A549 treated with AZD2906 at 1 μM for 4 hours (cell line): ENCODE data around the gene TMEM150B. TPM values are rescaled to one million over a fixed set of nuclear protein-coding genes. Genes with fewer than 3 reads are reported as not detected.

Experiments used
- total RNA-seq: library from RNA; stranded (reverse); fragments of 200-300 nt; extraction: Qiagen RNA extraction; gene quantifications from 5 replicates; pipeline ENCODE4 v1.2.3, GENCODE V29; 2022

TMEM150B gene
- total RNA-seq: not detected in 5 replicates

GRCh38 chr19:55325172-55325571 lies at the start of gene TMEM150B:
Gene TMEM150B (minus strand): TSS chr19:55325341. CDS start chr19:55321036, 4,305 bp downstream.

DNA sequence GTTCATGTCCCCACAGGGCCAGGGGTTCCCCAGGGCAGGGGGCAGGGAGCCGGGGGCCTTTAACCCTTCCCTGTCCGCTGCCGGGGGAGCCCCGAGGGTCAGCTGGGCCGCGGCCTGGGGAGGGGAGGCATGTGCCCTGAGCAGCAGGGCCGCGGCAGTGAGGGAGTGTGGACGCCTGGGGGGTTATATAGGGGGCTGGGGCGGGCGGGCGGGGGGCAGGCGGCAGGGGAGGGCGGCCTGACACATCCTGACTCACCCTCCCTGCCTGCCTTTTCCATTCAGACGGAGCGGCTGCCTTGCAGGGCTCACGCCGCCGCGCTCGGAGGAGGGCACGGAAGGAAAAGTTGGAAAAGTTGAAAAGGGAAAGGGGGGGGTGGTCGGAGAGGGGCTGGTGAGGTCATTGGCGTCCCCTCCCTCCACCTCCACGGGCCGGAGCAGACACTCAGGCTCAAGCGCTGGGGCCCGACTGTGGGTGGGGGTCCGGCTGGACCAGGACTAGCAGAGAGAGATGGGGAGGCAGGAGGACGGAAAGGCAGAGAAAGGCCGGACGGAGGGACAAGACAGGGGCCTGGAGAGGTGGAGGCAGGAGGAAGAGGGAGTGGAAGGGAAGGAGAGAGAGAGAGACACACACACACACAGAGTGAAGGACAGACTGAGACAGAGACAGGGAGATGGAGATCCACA lies 45.3 kb upstream of the TMEM150B start, which contains the start of gene IL11:
TSS of gene IL11 (minus strand) at position 159 of the 684 bp plus-strand sequence. CDS start at position 6, 153 bp downstream.

DNA sequence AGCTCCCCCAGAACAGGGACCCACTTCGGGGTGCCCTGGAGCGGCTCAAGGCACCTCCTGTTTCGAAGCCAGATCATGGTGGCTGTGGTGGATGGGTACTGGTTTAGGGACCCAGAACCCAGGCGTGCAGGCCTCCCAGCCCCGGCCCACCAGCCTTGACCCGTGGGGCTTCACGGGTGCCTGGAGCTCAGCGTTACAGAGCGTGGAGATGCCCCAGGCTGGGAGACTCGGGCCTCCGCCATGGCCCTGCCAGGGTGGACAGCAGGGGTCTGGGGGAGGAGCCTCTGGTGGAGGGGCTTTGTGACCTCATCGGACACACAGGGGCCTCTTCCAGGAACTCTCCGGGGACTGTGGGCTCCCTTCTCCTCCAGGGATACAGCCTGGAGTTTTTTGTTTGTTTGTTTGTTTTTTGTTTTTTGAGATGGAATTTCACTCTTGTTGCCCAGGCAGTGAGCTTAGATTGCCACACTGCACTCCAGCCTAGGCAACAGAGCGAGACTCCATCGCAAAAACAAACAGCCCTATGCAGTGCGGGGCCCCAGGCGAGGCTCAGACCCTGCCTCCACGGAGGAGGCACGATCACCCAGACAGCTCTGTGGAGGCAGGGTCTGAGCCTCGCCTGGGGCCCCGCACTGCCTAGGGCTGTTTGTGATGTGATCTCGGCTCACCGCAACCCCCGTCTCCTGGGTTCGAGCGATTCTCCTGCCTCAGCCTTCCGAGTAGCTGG lies 38.0 kb upstream of the TMEM150B start, which contains the start of gene GARIN5B:
TSS of gene GARIN5B (minus strand) at position 271 of the 727 bp plus-strand sequence. CDS start at position 77, 194 bp downstream.

GRCh38 chr19:55354698-55355212 lies 29.6 kb upstream of the TMEM150B start, which contains the start of gene COX6B2:
Gene COX6B2 (minus strand): TSS chr19:55354719. CDS start chr19:55354521, 198 bp downstream.

DNA sequence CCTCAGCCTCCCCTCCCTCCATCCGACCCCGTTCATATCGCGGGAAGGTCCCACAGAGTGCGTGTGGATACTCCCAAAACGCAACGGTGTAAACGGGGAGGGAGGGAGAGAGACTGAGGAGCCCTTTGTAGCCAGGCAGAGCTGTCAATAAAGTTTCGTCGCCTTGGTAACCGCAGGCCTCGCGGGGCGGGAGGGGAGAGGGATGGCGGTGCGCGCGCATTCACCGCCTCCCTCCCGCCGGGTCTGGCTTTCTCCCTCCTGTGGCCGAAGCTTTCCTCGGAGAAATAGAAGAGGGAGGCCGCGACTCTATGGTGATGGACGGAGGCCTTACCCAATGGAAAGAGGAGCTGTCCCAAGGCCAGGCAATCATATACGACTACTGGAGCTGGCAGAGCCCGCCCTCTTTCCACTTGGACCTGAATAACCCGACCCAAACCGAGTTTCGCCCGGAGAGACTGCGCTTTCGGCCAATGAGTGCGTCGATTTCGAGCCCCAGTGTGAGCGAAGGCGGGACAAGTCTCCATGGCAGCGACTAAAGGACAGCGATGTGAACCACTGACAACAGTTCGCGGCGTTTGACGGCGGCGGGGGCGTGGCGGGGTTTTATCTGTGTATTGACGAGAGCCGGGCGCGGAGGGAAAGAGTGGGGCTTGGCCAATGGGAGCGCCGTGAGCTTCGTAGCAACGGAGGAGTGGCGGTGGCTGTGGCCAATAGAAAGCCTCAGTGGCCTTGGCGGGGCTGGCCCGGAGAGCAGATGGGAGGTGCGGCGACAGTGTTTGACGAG lies 14.2 kb upstream of the TMEM150B start, which contains the start of gene KMT5C:
TSS of gene KMT5C (plus strand) at position 772 of the 784 bp plus-strand sequence. CDS start 2,061 bp downstream, outside the sequence.

DNA sequence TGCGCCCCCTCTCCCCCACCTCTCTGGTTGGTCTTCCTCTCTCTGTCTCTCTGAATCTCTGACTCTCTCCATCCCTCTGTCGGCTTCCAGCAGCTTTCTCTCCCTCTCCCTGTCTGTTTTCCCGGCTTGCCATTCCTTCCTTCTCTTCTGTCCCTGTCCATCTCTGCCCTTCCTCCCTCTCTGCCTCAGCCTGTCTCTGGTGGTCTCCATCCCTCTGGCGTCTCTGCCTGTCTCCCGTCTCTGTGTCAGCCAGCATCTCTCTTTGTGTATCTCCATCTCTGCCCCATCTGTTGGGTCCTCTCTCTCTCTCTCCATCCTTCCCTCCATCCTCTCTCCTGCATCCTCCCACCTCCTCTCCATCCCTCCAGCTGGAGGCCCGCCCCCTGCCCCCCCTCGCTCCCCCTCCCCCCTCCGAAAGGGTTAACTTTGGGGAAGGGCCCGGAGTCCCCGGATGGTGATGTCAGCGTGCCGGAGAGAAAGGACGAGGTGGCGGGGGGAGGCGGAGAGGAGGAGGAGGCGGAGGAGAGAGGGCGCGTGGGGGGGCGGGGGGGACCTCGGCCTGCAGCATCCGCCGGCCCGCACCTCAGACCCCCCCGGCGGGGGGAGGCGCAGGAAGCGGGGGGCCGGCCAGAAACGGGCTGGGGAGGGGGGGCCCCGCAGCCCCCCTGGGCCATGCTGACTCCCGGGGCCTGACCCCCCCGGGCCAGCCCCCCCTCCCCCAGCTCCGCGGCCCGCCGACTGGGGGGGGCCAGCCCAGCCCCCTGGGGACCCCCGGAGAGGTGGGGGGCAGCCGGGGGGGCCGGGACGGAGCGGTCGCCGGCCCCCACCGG lies 41.4 kb downstream of the TMEM150B start, which contains the start of gene BRSK1:
TSS of gene BRSK1 (plus strand) at position 450 of the 830 bp plus-strand sequence. CDS start 446 bp downstream, outside the sequence.

GRCh38 chr19:55279770-55280643 lies 45.1 kb downstream of the TMEM150B start, which contains the start of gene HSPBP1:
Gene HSPBP1 (minus strand): TSS chr19:55280110. CDS start chr19:55279608, 502 bp downstream.

Other genes with a start within 250 kb of the TMEM150B start
- 3.2 to 6.5 TPM (median 5.6 TPM) in 5 replicates for gene EPS8L1, start 249.5 kb downstream of the TMEM150B start, total RNA-seq
- 55.2 to 86.5 TPM (median 80.7 TPM) in 5 replicates for gene PPP1R12C, start 207.7 kb downstream of the TMEM150B start, total RNA-seq
- 108 to 151 TPM (median 139 TPM) in 5 replicates for gene TNNT1, start 176.1 kb downstream of the TMEM150B start, total RNA-seq
- 5.9 to 8.2 TPM (median 7.5 TPM) in 5 replicates for gene TNNI3, start 167.6 kb downstream of the TMEM150B start, total RNA-seq
- gene DNAAF3, start 158.7 kb downstream of the TMEM150B start, total RNA-seq: 4.6 to 5.9 TPM (median 5.4 TPM) in 5 replicates
- gene SYT5, start 145.1 kb downstream of the TMEM150B start, total RNA-seq: 1.9 to 5.0 TPM (median 3.5 TPM) in 5 replicates
- gene PTPRH, start 115.8 kb downstream of the TMEM150B start, total RNA-seq: 2.8 to 4.5 TPM (median 3.7 TPM) in 5 replicates
- gene TMEM86B, start 96.6 kb downstream of the TMEM150B start, total RNA-seq: 1.8 to 4.7 TPM (median 4.1 TPM) in 5 replicates
- 84.6 to 114 TPM (median 113 TPM) in 5 replicates for gene PPP6R1, start 66.3 kb downstream of the TMEM150B start, total RNA-seq
- 121 to 154 TPM (median 139 TPM) in 5 replicates for gene HSPBP1, start 45.2 kb downstream of the TMEM150B start, total RNA-seq
- 2.8 to 3.4 TPM (median 3.3 TPM) in 5 replicates for gene BRSK1, start 41.3 kb downstream of the TMEM150B start, total RNA-seq
- 5.2 to 6.3 TPM (median 6.0 TPM) in 5 replicates for gene KMT5C, start 14.5 kb upstream of the TMEM150B start, total RNA-seq
- gene COX6B2, start 29.4 kb upstream of the TMEM150B start, total RNA-seq: 0.61 to 1.1 TPM (median 0.83 TPM) in 5 replicates
- 0.03 to 0.14 TPM (median 0.12 TPM) in 5 replicates for gene GARIN5B, start 37.9 kb upstream of the TMEM150B start, total RNA-seq
- 9.6 to 11.2 TPM (median 10.5 TPM) in 5 replicates for gene IL11, start 45.1 kb upstream of the TMEM150B start, total RNA-seq
- gene TMEM190, start 51.5 kb upstream of the TMEM150B start, total RNA-seq: 0.93 to 2.2 TPM (median 1.3 TPM) in 5 replicates
- gene TMEM238, start 59.0 kb upstream of the TMEM150B start, total RNA-seq: 2.0 to 9.6 TPM (median 7.8 TPM) in 5 replicates
- gene RPL28, start 60.6 kb upstream of the TMEM150B start, total RNA-seq: 2,614 to 2,914 TPM (median 2,802 TPM) in 5 replicates
- 270 to 454 TPM (median 404 TPM) in 5 replicates for gene UBE2S, start 82.4 kb upstream of the TMEM150B start, total RNA-seq
- gene SHISA7, start 118.0 kb upstream of the TMEM150B start, total RNA-seq: 0.01 TPM in 1 of 5 replicates, not detected in the others
- 55.5 to 66.5 TPM (median 58.3 TPM) in 5 replicates for gene ISOC2, start 136.3 kb upstream of the TMEM150B start, total RNA-seq
- not detected in 5 replicates for gene C19orf85, start 139.4 kb upstream of the TMEM150B start, total RNA-seq
- gene ZNF628, start 151.3 kb upstream of the TMEM150B start, total RNA-seq: 5.1 to 10.1 TPM (median 7.8 TPM) in 5 replicates
- gene NAT14, start 159.8 kb upstream of the TMEM150B start, total RNA-seq: 36.7 to 57.2 TPM (median 56.0 TPM) in 5 replicates
- gene SSC5D, start 163.1 kb upstream of the TMEM150B start, total RNA-seq: 0.40 to 0.99 TPM (median 0.66 TPM) in 5 replicates
- 1.5 to 2.4 TPM (median 1.9 TPM) in 5 replicates for gene SBK2, start 211.8 kb upstream of the TMEM150B start, total RNA-seq
- gene SBK3, start 220.2 kb upstream of the TMEM150B start, total RNA-seq: 1.9 to 2.2 TPM (median 2.1 TPM) in 5 replicates